IPS-NIHi11 (cell line): Measurements from ENCODE around the gene DOLK.

Source experiments
- DNase-seq: peaks from one replicate; pipeline ENCODE4 v3.0.0; 2012; ENCODE audit warnings: mixed read lengths, low spot score

DOLK gene

GRCh38 chr9:128933731-128934130 lies 13.7 kb downstream of the DOLK start:
- no peak for DNase-seq

DNA sequence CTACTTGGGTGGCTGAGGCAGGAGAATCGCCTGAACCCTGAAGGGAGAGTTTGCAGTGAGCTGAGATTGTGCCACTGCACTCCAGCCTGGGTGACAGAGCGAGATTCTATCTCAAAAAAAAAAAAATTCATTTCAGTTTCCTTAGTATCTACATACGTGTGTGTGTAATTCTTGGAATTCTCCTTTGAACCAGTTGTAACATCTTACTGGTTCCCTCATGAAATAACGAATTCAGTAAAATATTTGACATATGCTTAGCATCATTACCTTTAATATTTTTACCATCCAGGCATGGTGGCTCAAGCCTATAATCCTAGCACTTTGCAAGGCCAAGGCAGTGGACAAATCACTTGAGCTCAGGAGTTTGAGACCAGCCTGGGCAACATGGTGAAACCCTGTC lies 17.8 kb downstream of the DOLK start:
- DNase-seq, result no peak

DNA sequence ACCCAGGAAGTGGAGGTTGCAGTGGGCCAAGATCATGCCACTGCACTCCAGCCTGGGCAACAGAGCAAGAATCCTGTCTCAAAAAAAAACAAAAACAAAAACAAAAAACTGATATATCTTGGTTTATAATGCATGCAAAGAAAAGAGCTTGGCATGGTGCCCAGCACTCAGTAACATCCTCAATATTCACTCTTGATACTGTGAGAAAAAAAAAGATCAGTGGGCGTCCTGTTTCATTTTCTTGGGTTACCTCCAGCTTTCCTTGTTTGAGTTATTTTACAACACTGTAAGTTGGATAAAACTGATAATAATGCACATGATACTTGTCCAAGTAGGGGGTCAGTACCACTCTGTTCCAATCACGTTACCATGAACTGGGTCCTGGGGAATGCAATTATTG lies 18.8 kb downstream of the DOLK start:
- no peak for DNase-seq

DNA sequence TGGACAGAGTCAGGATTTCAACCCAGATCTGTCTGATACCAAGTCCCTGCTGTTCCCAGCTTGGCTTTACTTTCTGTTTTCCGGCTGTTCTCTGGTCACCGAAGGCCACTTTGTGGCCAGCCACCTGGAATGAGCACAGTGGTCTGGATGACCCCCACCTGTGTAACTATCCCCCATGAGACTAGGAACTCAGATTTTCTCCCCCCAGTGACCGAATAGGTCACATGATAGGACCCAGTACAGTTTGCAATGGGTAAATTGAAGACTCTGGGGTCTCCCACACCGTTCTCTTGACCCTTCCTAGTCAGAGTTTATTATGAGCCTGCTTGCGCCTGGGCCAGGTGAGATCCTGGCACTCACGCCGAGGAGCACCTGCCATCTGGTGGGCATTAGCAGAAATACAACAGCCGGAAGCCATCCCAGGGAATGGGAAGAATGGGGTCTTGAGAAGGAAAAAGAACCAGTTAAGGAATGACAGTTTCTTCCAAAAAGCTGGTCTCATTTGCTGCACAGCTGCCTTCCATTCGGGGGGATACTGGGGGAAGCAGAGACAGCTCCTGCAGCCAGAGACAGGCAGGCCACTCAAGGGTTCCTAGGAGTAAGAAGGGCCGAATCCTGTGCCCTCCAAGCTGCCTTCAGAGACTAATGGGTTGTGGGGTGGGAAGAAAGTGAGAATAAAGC lies 19.5 kb downstream of the DOLK start:
- peak; percentile 87 for DNase-seq

GRCh38 chr9:128923493-128923883 lies 23.9 kb downstream of the DOLK start:
- no peak for DNase-seq

- peak; percentile 84 for DNase-seq
These were observed 25.3 kb downstream of the DOLK start for GRCh38 chr9:128921881-128922763.

GRCh38 chr9:128920381-128921058 lies 26.9 kb downstream of the DOLK start, which contains the start of gene PHYHD1:
Gene PHYHD1 (plus strand): TSS chr9:128920982. CDS start chr9:128922324, 1,342 bp downstream.
- no peak for DNase-seq

DNA sequence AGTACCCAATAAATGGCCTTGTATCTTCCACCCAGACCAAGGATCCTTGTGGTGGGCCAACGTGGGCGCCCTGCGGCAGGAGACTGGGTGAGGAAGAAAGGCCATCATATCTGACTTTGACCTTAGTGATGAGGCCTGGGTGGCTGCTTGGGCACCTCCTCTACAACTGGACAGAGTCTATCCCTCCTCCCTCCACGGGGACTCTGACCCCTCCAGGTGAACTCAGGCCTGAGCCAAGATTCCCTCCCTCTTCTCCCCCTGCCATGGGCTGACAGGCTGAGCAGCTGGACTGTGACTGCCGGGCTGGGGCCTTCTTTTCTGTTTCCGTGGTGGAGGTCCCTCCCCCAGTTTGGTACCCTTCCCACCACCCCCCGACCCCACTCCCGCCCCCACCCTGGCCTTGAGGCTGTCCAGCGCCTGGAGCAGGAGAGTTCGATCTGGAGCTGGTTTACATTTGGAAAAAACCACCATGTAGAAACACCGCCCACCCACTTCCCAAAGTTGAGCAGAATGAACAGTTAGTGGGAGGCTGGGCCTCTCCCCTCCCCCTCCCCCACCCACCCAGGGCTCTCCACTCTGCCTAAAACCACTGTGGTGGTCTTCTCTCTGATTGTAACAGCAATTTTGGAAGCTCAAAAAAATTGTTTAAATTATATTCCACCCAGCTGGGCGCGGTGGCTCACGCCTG lies 27.9 kb downstream of the DOLK start:
- no peak for DNase-seq

GRCh38 chr9:128918921-128919320 lies 28.5 kb downstream of the DOLK start:
- DNase-seq, result no peak

DNA sequence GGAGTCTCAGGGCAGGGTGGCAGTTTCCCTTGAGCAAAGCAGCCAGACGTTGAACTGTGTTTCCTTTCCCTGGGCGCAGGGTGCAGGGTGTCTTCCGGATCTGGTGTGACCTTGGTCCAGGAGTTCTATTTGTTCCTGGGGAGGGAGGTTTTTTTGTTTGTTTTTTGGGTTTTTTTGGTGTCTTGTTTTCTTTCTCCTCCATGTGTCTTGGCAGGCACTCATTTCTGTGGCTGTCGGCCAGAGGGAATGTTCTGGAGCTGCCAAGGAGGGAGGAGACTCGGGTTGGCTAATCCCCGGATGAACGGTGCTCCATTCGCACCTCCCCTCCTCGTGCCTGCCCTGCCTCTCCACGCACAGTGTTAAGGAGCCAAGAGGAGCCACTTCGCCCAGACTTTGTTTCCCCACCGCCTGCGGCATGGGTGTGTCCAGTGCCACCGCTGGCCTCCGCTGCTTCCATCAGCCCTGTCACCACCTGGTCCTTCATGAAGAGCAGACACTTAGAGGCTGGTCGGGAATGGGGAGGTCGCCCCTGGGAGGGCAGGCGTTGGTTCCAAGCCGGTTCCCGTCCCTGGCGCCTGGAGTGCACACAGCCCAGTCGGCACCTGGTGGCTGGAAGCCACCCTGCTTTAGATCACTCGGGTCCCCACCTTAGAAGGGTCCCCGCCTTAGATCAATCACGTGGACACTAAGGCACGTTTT lies 30.1 kb downstream of the DOLK start:
- DNase-seq, result no peak

DNA sequence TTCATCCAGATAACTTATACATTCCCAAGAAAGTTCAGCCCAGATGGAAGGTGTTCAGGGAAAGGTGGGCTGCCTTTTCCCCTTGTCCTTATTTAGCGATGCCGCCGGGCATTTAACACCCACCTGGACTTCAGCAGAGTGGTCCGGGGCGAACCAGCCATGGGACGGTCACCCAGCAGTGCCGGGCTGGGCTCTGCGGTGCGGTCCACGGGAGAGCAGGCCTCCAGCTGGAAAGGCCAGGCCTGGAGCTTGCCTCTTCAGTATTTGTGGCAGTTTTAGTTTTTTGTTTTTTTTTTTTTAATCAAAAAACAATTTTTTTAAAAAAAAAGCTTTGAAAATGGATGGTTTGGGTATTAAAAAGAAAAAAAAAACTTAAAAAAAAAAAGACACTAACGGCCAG lies 30.7 kb downstream of the DOLK start:
- DNase-seq, result no peak

DNA sequence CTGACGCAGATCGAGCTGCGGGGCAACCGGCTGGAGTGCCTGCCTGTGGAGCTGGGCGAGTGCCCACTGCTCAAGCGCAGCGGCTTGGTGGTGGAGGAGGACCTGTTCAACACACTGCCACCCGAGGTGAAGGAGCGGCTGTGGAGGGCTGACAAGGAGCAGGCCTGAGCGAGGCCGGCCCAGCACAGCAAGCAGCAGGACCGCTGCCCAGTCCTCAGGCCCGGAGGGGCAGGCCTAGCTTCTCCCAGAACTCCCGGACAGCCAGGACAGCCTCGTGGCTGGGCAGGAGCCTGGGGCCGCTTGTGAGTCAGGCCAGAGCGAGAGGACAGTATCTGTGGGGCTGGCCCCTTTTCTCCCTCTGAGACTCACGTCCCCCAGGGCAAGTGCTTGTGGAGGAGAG lies 31.2 kb downstream of the DOLK start:
- no peak for DNase-seq

DNA sequence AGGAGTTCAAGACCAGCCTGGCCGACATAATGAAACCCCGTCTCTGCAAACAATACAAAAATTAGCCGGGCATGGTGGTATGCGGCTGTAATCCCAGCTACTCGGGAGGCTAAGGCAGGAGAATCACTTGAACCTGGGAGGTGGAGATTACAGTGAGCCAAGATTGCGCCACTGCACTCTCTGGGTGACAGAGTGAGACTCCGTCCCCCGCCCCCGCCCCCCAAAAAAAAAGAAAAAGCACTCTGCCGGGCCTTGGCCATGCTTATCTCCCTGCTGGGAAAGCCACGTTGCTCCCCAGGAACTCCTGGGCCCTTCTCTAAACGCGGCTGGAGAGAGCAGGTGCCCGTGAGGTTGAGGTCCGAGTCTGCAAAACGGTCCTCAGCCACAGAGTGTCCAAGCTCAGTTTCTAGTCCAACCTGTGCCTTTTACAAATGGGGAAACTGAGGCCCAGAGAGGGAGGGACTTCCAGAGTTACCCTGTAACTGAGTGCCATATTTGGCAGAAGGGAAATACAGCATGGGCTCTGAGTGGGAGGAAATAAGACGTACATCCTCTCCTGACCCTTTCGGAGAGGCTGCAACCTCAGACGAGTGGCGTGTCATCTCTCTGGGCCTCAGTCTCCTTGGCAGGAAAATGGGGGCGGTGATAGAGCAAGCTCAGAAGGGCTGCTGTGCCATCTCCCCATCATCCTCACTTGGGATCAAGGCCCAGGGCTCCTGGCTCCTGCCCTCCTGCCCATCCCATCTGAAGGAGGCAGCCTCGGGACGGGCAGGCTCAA lies 33.2 kb downstream of the DOLK start:
- DNase-seq, result no peak

- DNase-seq, result no peak
These were observed 34.1 kb downstream of the DOLK start for GRCh38 chr9:128913048-128913900.

DNA sequence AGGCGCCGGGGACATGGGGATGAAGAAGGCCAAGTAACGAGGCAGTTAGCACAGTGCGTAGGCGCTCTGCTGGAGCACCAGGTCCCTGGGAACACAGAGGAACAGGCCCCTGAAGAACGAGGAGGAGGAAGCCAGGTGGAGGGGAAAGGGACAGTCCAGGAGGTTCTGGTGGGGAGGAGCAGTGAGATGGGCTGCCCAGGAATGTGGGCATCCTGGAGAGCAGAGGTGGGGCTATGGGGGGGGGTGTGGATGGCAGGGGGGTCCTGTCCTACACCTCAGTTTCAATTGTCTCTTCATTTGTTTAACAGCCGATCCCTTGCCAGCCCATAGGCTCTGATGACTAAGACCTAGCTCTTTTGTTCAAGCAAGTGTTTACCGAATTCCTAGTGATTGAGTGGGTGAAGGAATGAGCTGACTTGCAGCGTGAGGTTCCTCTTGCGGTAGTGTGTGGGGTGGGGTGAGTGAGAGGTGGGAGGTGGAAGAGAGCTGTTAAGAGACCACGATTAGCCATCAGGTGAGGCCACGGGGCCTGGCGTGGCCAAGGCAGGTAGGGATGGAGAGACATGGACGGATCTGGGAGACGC lies 35.0 kb downstream of the DOLK start:
- DNase-seq, result peak; percentile 54

- peak; percentile 55 for DNase-seq
These were observed 35.8 kb downstream of the DOLK start for GRCh38 chr9:128911529-128912035.

DNA sequence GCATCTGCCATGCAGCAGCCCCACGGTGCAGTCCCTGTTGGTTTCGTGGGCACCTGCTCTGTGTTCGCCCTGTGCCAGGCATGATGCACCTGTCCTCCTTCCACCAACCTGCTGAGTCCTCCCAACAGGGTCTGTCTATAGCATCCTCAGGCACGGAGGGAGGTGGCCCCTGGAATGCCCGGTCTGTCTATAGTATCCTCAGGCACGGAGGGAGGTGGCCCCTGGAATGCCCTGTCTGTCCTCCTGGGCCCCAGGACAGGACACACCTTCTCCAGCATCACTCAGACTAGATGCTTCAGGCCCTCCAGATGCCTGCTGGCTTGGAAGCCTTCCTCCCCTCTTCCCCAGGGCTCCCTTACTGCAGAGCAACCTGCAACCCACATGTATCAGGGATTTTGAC lies 36.5 kb downstream of the DOLK start:
- no peak for DNase-seq

- no peak for DNase-seq
These were observed 37.5 kb downstream of the DOLK start for GRCh38 chr9:128909859-128910258.

DNA sequence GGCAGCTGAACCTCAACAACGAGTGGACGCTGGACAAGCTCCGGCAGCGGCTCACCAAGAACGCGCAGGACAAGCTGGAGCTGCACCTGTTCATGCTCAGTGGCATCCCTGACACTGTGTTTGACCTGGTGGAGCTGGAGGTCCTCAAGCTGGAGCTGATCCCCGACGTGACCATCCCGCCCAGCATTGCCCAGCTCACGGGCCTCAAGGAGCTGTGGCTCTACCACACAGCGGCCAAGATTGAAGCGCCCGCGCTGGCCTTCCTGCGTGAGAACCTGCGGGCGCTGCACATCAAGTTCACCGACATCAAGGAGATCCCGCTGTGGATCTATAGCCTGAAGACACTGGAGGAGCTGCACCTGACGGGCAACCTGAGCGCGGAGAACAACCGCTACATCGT lies 39.0 kb downstream of the DOLK start:
- no peak for DNase-seq
